Upper lobe of left lung (tissue), 6 donors: ENCODE data around the gene CD58. TPM values are rescaled to one million over a fixed set of nuclear protein-coding genes. Genes with fewer than 3 reads are reported as not detected.

Experiments
- ATAC-seq, 2 donors: fragments of 200-7000 bp; cut with Tn5 transposase; one replicate each; pipeline ENCODE4 v1.9.1; 2022; ENCODE audit warnings: mild to moderate bottlenecking in 2 of 2, moderate library complexity in 2 of 2; ENCODE audit not compliant: low FRiP score in 2 of 2
- DNase-seq, 2 donors: peaks; one replicate each; pipeline ENCODE4 v3.0.0-alpha.2; 2019 to 2020
- H3K27ac ChIP-seq, 4 donors: fragments of 200-600 bp; sonication (generic); one replicate each; pipeline ENCODE4 v1.5.1; 2016 to 2019
- H3K27me3 ChIP-seq, 4 donors: fragments of 200-600 bp; sonication (generic); one replicate each; pipeline ENCODE4 v1.5.1; 2017 to 2019
- H3K36me3 ChIP-seq, 4 donors: fragments of 200-600 bp; sonication (generic); one replicate each; pipeline ENCODE4 v1.5.1; 2016 to 2019
- H3K4me1 ChIP-seq, 4 donors: fragments of 200-600 bp; sonication (generic); one replicate each; pipeline ENCODE4 v1.5.1; 2018 to 2019
- H3K4me3 ChIP-seq, 4 donors: fragments of 200-600 bp; sonication (generic); one replicate each; pipeline ENCODE4 v1.5.1; 2017 to 2019; ENCODE audit warnings: mild to moderate bottlenecking in 2 of 4, moderate library complexity in 1 of 4
- H3K9me3 ChIP-seq, 4 donors: fragments of 200-600 bp; sonication (generic); one replicate each; pipeline ENCODE4 v1.5.1; 2018 to 2019
- CTCF ChIP-seq, 6 experiments: fragments of 450-650 bp in 4 of 6; fragments of 200-600 bp in 2 of 6; sonication (generic) in 2 of 6; IDR thresholded peaks; one replicate each; pipeline ENCODE4 v1.5.1; 2016 to 2019; ENCODE audit warnings: antibody characterized with exemption in 6 of 6
- EP300 ChIP-seq, 4 donors: sonication (generic); formaldehyde crosslinking; IDR thresholded peaks; one replicate each; pipeline ENCODE4 v1.5.1; 2017; ENCODE audit warnings: antibody characterized with exemption in 4 of 4, control low read depth in 2 of 4
- POLR2A ChIP-seq, 4 donors: fragments of 450-650 bp; IDR thresholded peaks; one replicate each; pipeline ENCODE4 v1.5.1; 2016 to 2017; ENCODE audit warnings: antibody characterized with exemption in 4 of 4, mild to moderate bottlenecking in 2 of 4
- POLR2AphosphoS5 ChIP-seq, 2 donors: sonication (generic); formaldehyde crosslinking; IDR thresholded peaks; one replicate each; pipeline ENCODE4 v1.5.1; 2017; ENCODE audit warnings: antibody characterized with exemption in 2 of 2
- WGBS, 2 donors: methylation state at CpG; one replicate each; pipeline ENCODE4 v1.1.5; 2017 to 2018; 5-methylcytosine and 5-hydroxymethylcytosine counted together
- total RNA-seq, 6 donors: library from RNA; depleted of rRNA in 4 of 6; stranded (reverse); fragments of >200 nt in 4 of 6; gene quantifications; one replicate each; pipeline versions ENCODE4 v1.1.0 to v1.2.1, GENCODE V29; 2016 to 2021
- donor health status: DM: no; HTN: no; CAD: no; lungs with moderate emphysema.
- donor health status: DM: no; HTN: yes; CAD: no; lungs with severe emphysema.

Gene CD58
- total RNA-seq, 6 donors from 2014 or later = 17.8 to 52.0 (median 32.4) TPM

- 88 to 92% methylated on average over 4 of the region's 4 CpGs for WGBS, 2 donors
- no peak for DNase-seq
- H3K4me1 ChIP-seq = peaks cover 0 to 3% (median 1%) of the 10 kb centered on the region in 4 donors
- no peak overlapping the region for H3K27ac ChIP-seq
- ATAC-seq = no peak
- no peak for TF ChIP-seq CTCF (IDR thresholded peaks at IDR 0.05)
- TF ChIP-seq EP300 (IDR thresholded peaks at IDR 0.05) = no peak
- H3K27me3 ChIP-seq = no peaks in the 10 kb centered on the region
- H3K4me3 ChIP-seq = no peak overlapping the region
- H3K9me3 ChIP-seq = no peaks in the 10 kb centered on the region
- H3K36me3 ChIP-seq = peaks cover 4 to 25% (median 17%) of the 10 kb centered on the region in 4 donors
These were observed 24.4 kb downstream of the CD58 start for GRCh38 chr1:116546354-116546977.

DNA sequence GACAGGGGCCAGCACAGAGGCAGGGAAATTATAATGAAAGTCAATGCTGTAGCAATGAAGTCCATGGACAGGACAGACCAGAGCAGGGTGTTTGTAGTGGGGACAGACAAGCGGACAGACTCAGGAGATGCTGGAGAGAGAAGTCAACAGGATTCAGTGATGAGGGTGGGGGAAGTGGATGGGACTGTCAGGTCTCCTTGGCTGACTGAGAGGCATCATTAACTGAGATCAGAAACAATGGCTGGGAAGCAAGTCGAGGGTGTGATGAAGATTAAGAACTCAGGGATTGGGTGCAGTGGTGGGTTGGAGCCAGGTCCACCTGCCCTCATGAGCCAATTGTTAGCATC, 25.5 kb downstream of the CD58 start:
- H3K4me3 ChIP-seq = no peak overlapping the region
- peak overlapping the region in 1 of 4 donors; percentile 33 for H3K27ac ChIP-seq
- no peaks in the 10 kb centered on the region for H3K27me3 ChIP-seq
- no peak for DNase-seq
- TF ChIP-seq EP300 (IDR thresholded peaks at IDR 0.05) (no peak), POLR2AphosphoS5 (IDR thresholded peaks at IDR 0.05) (no peak), POLR2A (IDR thresholded peaks at IDR 0.05) (no peak), CTCF (IDR thresholded peaks at IDR 0.05) (no peak)
- H3K9me3 ChIP-seq = no peaks in the 10 kb centered on the region
- H3K36me3 ChIP-seq = peaks cover 4 to 31% (median 17%) of the 10 kb centered on the region in 4 donors
- no peak for ATAC-seq
- peaks cover 2 to 8% (median 6%) of the 10 kb centered on the region in 4 donors for H3K4me1 ChIP-seq
- 87 to 92% methylated on average over 2 of the region's 2 CpGs for WGBS, 2 donors

DNA sequence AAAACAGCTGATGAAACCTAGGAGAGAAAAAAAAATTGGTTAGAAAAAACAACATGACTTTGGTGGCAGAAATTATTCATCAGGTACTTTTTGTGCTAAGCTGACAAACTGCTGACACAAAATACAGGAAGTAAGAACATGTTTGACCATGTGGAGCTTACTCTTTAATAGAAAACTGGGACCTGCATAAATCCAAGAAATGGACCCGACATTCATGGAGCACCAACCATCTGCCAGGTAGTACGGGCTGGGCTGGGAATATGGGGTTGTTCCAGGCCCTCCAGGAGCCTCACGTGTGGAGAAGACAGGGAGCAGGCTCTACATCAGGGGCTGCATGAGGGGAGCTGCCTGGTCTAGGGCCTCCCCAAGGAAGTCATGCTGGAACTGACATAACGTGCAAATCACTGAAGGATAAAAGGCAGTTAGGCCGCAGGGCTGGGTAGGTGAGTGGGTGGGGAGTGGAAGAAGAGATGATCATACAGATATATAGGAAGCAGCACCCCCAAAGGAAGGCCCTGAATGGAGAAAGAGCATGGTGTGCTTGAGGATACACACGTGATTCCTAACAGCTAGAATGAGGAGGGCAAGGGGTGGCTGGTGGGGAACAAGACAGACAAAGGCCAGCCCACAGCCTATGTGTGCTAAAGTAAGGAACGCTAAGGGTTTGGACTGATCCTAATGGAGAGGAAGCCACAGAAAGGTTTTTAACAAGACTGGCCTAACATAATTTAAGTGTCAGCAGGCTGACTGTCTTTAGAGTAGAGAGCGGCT, 26.1 kb downstream of the CD58 start:
- Histone ChIP-seq H3K4me3 (no peak overlapping the region), H3K4me1 (peaks cover 5 to 12% (median 7%) of the 10 kb centered on the region in 4 donors), H3K27me3 (no peaks in the 10 kb centered on the region), H3K9me3 (no peaks in the 10 kb centered on the region), H3K27ac (peak overlapping the region in 1 of 4 donors; percentile 33), H3K36me3 (peaks cover 4 to 31% (median 17%) of the 10 kb centered on the region in 4 donors)
- WGBS, 2 donors = 92 to 94% methylated on average over 8 of the region's 8 CpGs
- no peak for TF ChIP-seq POLR2A (IDR thresholded peaks at IDR 0.05)
- no peak for TF ChIP-seq EP300 (IDR thresholded peaks at IDR 0.05)
- TF ChIP-seq POLR2AphosphoS5 (IDR thresholded peaks at IDR 0.05) = no peak
- TF ChIP-seq CTCF (IDR thresholded peaks at IDR 0.05) = no peak
- no peak for DNase-seq
- no peak for ATAC-seq

DNA sequence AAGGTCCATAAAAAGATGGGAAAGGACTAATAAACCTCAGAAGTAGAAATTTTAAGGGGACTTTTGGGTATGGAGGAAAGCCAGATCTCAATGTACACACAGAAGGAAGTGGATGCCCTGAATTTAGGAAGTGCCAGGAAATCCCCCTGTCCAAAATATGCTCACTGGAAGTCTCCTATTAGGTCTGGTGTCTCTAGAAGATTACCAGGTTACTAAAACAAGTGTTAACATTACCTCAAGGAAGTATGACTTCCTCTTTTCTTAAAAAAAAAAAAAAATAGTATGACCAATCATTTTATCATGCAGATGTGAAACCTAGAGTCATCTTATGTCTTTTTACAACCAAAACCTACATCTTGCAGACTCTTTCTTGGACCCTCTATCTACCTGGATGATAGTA, 30.7 kb downstream of the CD58 start:
- no peaks in the 10 kb centered on the region for H3K9me3 ChIP-seq
- no peak overlapping the region for H3K4me3 ChIP-seq
- ATAC-seq (no peak), DNase-seq (no peak)
- H3K27me3 ChIP-seq = no peaks in the 10 kb centered on the region
- H3K27ac ChIP-seq = peak overlapping the region in 1 of 4 donors; percentile 65
- H3K4me1 ChIP-seq = peaks cover 6 to 15% (median 10%) of the 10 kb centered on the region in 4 donors
- peaks cover 7 to 52% (median 30%) of the 10 kb centered on the region in 4 donors for H3K36me3 ChIP-seq
- TF ChIP-seq POLR2AphosphoS5 (IDR thresholded peaks at IDR 0.05) (no peak), CTCF (IDR thresholded peaks at IDR 0.05) (no peak), EP300 (IDR thresholded peaks at IDR 0.05) (no peak), POLR2A (IDR thresholded peaks at IDR 0.05) (no peak)
